Common myeloid progenitor, CD34-positive (primary cell): Measurements from ENCODE around the gene PTGER3.
"Not testable (repeated sequence)": the region's sequence is repeated elsewhere in the genome, so short reads cannot be mapped to it uniquely, and the experiment has no call there.

Experiments used
- CTCF ChIA-PET: fragments of 350-600 bp; sonication (Branson Sonifier 250); formaldehyde crosslinking; loops from one replicate; lab custom pipeline; 2021; ENCODE audit warnings: antibody characterized with exemption; lab: Charles Lee
- POLR2A ChIA-PET: fragments of 350-600 bp; sonication (Branson Sonifier 250); formaldehyde crosslinking; loops from one replicate; lab custom pipeline; 2021; ENCODE audit warnings: antibody characterized with exemption; lab: Charles Lee
- DNase-seq, 3 donors: peaks; one replicate each; pipeline versions ENCODE4 v3.0.0 to v3.0.0-alpha.2; 2013
- H3K27ac ChIP-seq, 2 experiments: 1 replicate in 1 of 2; 2 replicates in 1 of 2; pipeline ENCODE4 v1.7.0; 2013; ENCODE audit warnings: inconsistent platforms in 2 of 2, low read length in 2 of 2, mild to moderate bottlenecking in 2 of 2, low read depth in 1 of 2, moderate library complexity in 1 of 2; ENCODE audit not compliant: severe bottlenecking in 2 of 2, insufficient read depth in 1 of 2, poor library complexity in 1 of 2
- H3K27me3 ChIP-seq, 5 experiments: replicated peaks in 2 of 5; 1 replicate in 3 of 5; 2 replicates in 2 of 5; pipeline versions ENCODE4 v1.6.1 to v1.7.0; 2013; ENCODE audit warnings: low read length in 4 of 5, mild to moderate bottlenecking in 2 of 5, moderate library complexity in 2 of 5, inconsistent platforms in 1 of 5; ENCODE audit not compliant: insufficient read depth in 5 of 5, control insufficient read depth in 4 of 5
- H3K36me3 ChIP-seq, 4 experiments: 1 replicate in 2 of 4; 2 replicates in 2 of 4; pipeline versions ENCODE4 v1.6.1 to v1.7.0; 2013; ENCODE audit warnings: low read length in 3 of 4, control low read depth in 1 of 4, mild to moderate bottlenecking in 1 of 4; ENCODE audit not compliant: control insufficient read depth in 4 of 4, insufficient read depth in 4 of 4
- H3K4me1 ChIP-seq, 4 experiments: 1 replicate in 3 of 4; 2 replicates in 1 of 4; pipeline versions ENCODE4 v1.6.1 to v1.7.1; 2013; ENCODE audit warnings: low read length in 3 of 4, mild to moderate bottlenecking in 3 of 4, control low read depth in 1 of 4, inconsistent platforms in 1 of 4, moderate library complexity in 1 of 4; ENCODE audit not compliant: control insufficient read depth in 4 of 4, insufficient read depth in 4 of 4; ENCODE audit errors: control extremely low read depth in 1 of 4
- H3K4me3 ChIP-seq, 7 experiments: 1 replicate in 4 of 7; 2 replicates in 3 of 7; pipeline versions ENCODE4 v1.5.1 to v1.7.0; 2013; ENCODE audit warnings: mild to moderate bottlenecking in 7 of 7, low read length in 6 of 7, moderate library complexity in 6 of 7, inconsistent platforms in 2 of 7, low read depth in 2 of 7, control low read depth in 1 of 7; ENCODE audit not compliant: insufficient read depth in 4 of 7, control insufficient read depth in 1 of 7; ENCODE audit errors: extremely low read depth in 1 of 7
- H3K9me3 ChIP-seq, 5 experiments: 1 replicate in 4 of 5; 2 replicates in 1 of 5; pipeline versions ENCODE4 v1.6.1 to v1.7.1; 2013; ENCODE audit warnings: low read length in 4 of 5, mild to moderate bottlenecking in 2 of 5, inconsistent platforms in 1 of 5, low read depth in 1 of 5, moderate library complexity in 1 of 5; ENCODE audit not compliant: control insufficient read depth in 4 of 5, insufficient read depth in 2 of 5; ENCODE audit errors: control extremely low read depth in 1 of 5
- WGBS: methylation state at CpG from one replicate; pipeline ENCODE4 v1.1.5; 2013; ENCODE audit not compliant: insufficient coverage; 5-methylcytosine and 5-hydroxymethylcytosine counted together

The PTGER3 gene

DNA sequence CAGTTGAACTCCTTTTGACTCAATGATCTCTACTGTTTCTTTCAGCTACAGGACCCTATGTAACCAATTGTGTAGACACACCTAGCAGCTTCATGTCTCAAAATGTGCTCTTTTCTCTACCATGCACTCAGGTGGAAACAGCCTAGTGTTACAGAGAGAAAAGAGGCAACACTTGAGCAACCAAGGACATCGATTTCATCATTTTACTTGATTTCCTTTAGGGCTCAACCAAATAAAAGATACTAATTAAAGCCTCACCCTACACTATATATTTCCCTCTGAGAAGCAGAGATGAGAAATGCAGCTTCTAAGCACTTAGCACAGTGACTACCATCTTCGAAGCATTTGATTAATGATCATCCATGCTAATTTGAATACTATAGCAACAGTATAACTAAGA lies 55.1 kb downstream of the PTGER3 start:
- no peak for DNase-seq
- Histone ChIP-seq H3K27ac (no peak overlapping the region), H3K4me1 (peaks cover 0 to 4% (median 0%) of the 10 kb centered on the region in 4 experiments), H3K9me3 (no peaks in the 10 kb centered on the region), H3K27me3 (peaks cover 0 to 4% (median 1%) of the 10 kb centered on the region in 5 experiments), H3K36me3 (no peaks in the 10 kb centered on the region), H3K4me3 (no peak overlapping the region)
- ChIA-PET POLR2A (no interaction called here), CTCF (no interaction called here)
- no CpG with 5 or more reads among the region's 2 CpGs for WGBS

DNA sequence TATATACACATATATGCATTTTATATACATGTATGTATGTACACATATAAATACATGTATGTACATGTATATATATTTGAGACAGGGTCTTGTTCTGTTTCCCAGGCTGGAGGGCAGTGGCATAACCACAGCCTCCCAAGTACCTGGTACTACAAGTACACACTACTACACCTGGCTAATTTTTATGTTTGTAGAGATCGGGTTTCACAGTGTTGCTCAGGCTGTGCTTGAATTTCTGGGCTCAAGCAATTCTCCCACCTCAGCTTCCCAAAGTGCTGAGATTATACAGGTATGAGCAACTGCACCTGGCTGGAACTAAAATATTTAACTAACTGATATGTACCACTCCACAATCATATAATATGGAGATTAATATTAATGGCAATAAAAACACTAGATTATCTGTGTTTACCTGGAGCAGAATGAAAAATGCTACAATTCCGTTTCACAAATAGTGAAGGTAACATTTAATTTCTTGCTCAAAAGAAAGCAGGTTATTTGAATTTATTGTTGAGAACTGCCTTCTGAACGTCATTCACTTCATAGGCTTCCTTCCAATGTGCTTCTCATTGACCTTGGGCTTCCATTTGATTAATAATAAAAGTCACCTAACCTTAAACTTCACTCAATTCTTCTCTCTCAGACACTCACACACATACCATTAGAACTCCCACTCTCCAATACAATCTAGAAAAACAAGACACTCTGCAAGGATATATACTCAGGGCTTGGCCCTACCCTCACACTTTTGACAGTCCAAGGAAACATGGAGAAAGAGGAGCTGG lies 57.0 kb downstream of the PTGER3 start:
- no peak for DNase-seq
- Histone ChIP-seq H3K4me1 (peaks cover 0 to 4% (median 0%) of the 10 kb centered on the region in 4 experiments), H3K27ac (no peak overlapping the region), H3K4me3 (no peak overlapping the region), H3K9me3 (peaks cover 0 to 2% (median 0%) of the 10 kb centered on the region in 5 experiments), H3K27me3 (peaks cover 0 to 10% (median 1%) of the 10 kb centered on the region in 5 experiments), H3K36me3 (no peaks in the 10 kb centered on the region)
- ChIA-PET CTCF (interaction anchor here (1.0 to 2.2 kb wide), 2 partner anchors 12 to 13 kb away, joined by 3 to 4 read pairs; no protein-coding TSS in a partner anchor), POLR2A (interaction anchor here (0.6 kb wide), 1 partner anchor 379 kb away, joined by 4 read pairs; no protein-coding TSS in a partner anchor)
- 100% methylated on average over 1 of the region's 3 CpGs for WGBS

- Histone ChIP-seq H3K4me3 (no peak overlapping the region), H3K36me3 (no peaks in the 10 kb centered on the region), H3K4me1 (no peaks in the 10 kb centered on the region), H3K27ac (no peak overlapping the region), H3K9me3 (peaks cover 0 to 2% (median 0%) of the 10 kb centered on the region in 5 experiments), H3K27me3 (peaks cover 0 to 32% (median 1%) of the 10 kb centered on the region in 5 experiments)
- ChIA-PET POLR2A (no interaction called here), CTCF (interaction anchor here (1.4 kb wide), 1 partner anchor 8 kb away, joined by 5 read pairs; no protein-coding TSS in a partner anchor)
- DNase-seq: no peak
- 100% methylated on average over 1 of the region's 2 CpGs for WGBS
Observed at GRCh38 chr1:70987497-70987896, 60.1 kb downstream of the PTGER3 start.

GRCh38 chr1:70985776-70986225 lies 61.8 kb downstream of the PTGER3 start:
- H3K36me3 ChIP-seq, DNase-seq, H3K27ac ChIP-seq, POLR2A ChIA-PET, H3K4me1 ChIP-seq, H3K9me3 ChIP-seq, H3K4me3 ChIP-seq: not testable (repeated sequence)
- H3K27me3 ChIP-seq: peaks cover 0 to 42% (median 0%) of the 10 kb centered on the region in 5 experiments
- 100% methylated on average over 4 of the region's 5 CpGs for WGBS
- CTCF ChIA-PET: interaction anchor here (0.6 to 1.9 kb wide), 2 partner anchors 12 to 442 kb away, joined by 3 to 4 read pairs; no protein-coding TSS in a partner anchor

- H3K4me3 ChIP-seq, POLR2A ChIA-PET, H3K27ac ChIP-seq, DNase-seq, H3K4me1 ChIP-seq, H3K9me3 ChIP-seq, H3K36me3 ChIP-seq: not testable (repeated sequence)
- CTCF ChIA-PET: interaction anchor here (0.6 to 1.9 kb wide), 2 partner anchors 13 to 442 kb away, joined by 3 to 4 read pairs; no protein-coding TSS in a partner anchor
- WGBS: 100% methylated on average over 2 of the region's 2 CpGs
- H3K27me3 ChIP-seq: peaks cover 0 to 47% (median 2%) of the 10 kb centered on the region in 5 experiments
Observed at GRCh38 chr1:70985278-70985677, 62.3 kb downstream of the PTGER3 start.

GRCh38 chr1:70980361-70980760 lies 67.3 kb downstream of the PTGER3 start:
- ChIA-PET POLR2A (no interaction called here), CTCF (no interaction called here)
- Histone ChIP-seq H3K4me3 (no peak overlapping the region), H3K27ac (no peak overlapping the region), H3K36me3 (no peaks in the 10 kb centered on the region), H3K9me3 (no peaks in the 10 kb centered on the region), H3K27me3 (peaks cover 0 to 51% (median 13%) of the 10 kb centered on the region in 5 experiments), H3K4me1 (peaks cover 3 to 11% (median 8%) of the 10 kb centered on the region in 4 experiments)
- 33% methylated on average over 1 of the region's 1 CpG for WGBS
- no peak for DNase-seq

GRCh38 chr1:70979881-70980280 lies 67.7 kb downstream of the PTGER3 start:
- peak; percentile 6 to 73 (median 65) for DNase-seq
- Histone ChIP-seq H3K4me3 (no peak overlapping the region), H3K4me1 (peaks cover 3 to 11% (median 8%) of the 10 kb centered on the region in 4 experiments), H3K27me3 (peaks cover 0 to 48% (median 13%) of the 10 kb centered on the region in 5 experiments), H3K36me3 (no peaks in the 10 kb centered on the region), H3K9me3 (no peaks in the 10 kb centered on the region), H3K27ac (no peak overlapping the region)
- WGBS: 15% methylated on average over 2 of the region's 2 CpGs
- ChIA-PET CTCF (no interaction called here), POLR2A (no interaction called here)
